GM04504 (cell line): ENCODE measurements around the gene SMARCAL1.

Experiments used
- DNase-seq: peaks from one replicate; pipeline ENCODE4 v3.0.0-alpha.2; 2012; ENCODE audit warnings: low read depth

The SMARCAL1 gene

DNA sequence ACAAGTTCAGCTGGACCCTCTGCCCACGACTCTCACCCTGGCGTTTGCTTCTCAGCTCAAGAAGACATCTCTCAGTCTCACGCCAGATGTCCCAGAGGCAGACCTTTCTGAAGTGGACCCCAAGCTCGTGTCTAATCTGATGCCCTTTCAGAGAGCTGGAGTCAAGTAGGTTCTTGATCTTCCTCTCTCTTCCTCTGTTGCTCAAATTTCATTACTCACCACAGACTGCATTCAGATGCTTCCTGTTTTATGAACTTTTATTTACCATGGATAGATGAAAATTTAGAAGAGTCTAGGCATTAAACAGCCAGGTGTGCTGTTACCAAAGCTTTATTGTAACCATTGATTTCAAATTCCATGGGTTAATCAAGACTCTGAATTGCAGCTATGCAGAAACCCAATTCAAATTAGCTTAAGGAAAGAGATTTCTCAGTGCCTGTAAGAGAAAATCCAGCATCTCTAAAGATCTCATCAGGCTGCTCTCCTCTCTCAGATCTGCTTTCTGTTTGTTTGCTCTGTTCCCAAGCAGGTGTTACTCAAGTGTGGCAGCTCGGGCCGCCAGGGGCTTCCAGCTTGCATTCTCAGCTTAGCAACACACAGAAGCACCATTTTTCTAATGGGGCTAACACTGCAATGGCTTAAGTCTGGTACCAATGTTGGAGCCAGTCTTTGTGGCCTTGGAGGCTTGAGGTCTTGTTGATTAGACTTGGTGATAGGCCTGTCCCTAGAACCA is 16.5 kb downstream of the SMARCAL1 start:
- no peak for DNase-seq

DNA sequence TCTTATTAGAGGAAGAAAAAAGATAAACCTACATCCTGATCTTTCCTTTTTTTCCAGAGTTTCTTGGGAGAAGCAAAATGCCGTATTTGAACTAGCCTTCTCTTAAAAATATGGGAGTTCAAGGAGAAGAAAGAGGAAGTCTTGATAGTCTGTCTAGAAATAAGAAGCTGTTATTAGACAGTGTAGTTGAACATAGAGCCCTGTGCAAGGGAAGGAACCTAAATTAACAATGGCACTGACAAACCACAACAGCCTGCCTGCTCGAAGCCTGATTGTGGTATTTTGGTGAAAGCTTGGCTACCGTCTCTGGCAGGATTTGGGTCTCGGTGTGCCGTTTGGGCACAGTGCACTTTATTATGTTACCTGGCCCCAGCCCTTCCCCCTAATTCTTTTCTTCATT is 17.1 kb downstream of the SMARCAL1 start:
- DNase-seq: no peak

DNA sequence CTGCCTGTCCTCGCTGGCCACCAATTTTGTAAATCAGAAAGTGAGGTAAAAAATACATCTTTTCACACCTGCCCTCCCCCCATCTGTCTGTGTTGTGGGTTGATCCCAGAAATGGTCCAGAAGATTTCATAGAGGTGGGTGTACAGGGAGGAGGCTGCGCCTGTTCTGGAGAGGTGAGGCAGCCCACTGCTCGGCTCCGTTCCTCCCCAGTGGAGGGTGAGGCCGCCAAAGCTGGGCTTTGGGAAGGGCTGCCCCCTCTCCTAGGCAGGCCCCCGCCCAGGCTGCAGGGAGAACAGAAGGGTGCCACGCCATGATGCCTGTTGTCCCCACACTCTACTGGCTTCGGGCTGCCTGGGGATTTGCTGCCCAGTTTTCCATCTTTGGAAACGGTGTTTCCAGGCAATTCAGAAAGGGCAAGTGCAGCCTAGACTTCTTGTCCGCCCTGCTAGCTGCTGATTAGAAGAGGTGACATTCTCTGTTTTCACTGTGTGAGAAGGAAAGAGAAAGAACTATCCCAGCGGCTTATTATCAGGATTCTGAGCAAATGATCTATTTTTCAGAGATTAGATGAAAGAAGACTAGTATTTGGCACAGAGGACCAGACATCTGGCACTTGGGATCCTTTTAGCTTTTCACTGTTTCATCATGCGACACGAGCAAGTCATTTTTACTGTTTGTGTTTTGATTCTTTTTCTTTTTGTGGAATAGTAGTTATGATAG is 18.7 kb downstream of the SMARCAL1 start:
- no peak for DNase-seq

DNA sequence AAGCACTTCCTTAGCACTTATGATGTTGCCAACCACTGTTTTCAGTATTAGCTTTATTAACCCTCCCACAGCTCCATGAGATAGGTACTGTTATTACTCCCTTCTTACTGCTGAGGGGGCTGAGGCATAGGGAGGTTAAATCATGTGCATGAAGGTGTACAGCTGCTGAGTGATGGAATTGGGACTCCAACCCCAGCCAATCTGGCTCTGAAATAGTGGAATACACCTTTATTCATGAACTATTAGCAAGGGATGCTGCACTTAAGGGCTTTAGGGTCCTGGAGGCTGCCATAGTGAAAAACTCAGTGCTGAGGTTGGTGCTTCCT is 19.2 kb downstream of the SMARCAL1 start:
- no peak for DNase-seq

DNA sequence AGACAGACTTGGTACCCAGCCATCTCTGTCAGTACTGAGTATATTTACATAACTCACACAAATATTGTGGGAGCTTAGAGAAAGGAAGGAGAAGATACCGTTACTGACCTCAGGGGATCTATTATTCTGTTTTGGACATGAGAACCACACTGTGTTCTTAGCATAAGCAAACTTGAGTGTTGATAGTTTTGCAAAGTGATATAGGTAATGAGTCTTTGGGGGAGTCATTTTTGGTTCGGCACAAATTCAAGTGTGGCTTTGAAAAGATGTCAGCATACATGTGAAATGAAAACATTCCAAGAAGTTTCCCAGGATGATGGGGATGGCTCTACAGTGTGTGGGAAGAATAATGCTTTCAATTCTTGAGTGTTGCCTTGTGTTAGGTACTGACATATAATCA is 24.1 kb downstream of the SMARCAL1 start:
- DNase-seq: no peak

DNA sequence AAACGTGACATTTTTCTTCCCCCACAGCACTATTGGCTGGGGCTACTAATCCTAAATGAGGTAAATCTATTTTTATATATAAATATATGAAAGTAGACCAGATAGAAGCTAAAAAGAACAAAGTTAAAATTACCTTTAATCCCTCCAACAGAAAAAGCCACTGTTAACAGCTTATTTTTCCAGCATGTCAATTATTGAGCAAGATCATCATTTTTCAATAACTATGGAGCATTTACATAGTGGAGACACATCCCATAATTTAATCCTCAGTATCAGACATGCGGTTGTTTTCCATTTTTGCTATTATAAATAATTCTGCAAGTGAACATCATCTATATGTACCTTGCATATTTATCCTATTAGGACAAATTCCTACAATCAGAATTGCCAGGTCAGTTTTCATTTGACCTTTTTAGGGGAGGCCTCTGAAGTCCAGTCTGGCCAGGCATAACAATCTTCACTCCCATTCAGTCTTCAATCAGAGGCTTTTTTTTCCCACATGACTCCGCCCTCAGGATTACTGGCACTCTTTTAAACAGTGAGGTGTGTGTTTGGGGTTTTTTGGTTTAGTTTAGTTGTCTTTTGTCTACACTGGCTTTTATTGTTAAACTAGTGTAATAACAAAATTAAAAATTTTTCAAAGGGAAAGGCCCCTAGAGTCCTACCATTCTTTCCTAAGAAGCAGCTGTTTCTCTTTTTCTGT is 29.2 kb downstream of the SMARCAL1 start:
- DNase-seq: no peak

DNA sequence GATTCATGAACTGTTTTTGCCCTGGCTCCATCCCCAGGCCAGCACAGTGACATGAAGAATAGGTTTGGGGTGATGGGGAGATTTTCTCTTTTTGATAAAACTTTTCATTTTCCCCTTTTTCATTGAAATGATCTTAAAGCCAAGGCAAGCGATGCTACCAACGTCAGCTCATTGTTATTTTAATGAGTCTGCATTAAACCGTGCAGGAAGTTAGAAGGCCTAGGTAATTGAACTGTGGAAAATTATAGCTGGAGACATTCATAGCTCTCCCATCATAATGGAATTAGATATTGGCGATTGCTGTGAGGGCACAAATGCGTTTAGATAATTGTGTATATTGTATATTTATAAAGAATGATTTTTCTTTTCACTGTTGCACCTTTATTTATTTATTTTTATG is 33.2 kb downstream of the SMARCAL1 start:
- DNase-seq: no peak

DNA sequence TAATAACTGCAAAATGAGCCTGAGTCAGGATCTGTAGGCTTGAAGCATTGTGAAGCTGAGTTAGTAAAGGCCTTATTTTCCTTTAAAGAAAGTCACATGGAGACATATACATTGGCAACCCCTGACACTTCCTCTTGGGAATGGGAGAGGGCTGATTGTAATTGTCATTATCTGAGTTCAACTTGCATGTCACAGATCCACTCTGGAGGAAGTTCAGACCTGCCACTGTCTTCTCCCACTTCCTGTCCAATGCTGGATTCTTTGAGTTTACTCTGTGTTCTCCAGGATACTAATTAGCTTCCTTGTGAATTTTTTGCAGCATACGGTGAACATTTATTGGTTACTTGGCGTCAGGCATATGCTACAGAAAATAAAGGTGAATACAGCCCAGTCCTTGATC is 34.1 kb downstream of the SMARCAL1 start:
- DNase-seq: no peak

DNA sequence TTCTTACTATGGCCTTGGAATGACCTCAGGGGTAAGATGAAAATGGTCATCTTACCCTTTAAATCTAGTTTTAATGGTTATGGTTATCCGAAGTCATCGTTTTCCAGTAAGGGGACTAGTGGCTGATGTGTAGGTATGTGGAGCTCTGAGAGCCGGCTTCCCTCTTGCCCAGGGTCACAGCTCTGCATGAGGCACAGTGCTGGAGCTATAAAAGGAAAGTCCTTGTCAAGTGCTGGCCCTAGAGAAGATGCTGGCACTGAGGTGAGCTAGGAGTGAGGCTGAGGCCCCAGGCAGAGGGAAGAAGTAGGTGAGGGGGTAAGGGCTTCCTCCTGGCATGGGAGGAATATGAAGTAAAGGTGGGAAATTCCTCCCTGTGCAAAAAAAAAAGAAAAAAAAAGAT is 35.0 kb downstream of the SMARCAL1 start:
- no peak for DNase-seq

DNA sequence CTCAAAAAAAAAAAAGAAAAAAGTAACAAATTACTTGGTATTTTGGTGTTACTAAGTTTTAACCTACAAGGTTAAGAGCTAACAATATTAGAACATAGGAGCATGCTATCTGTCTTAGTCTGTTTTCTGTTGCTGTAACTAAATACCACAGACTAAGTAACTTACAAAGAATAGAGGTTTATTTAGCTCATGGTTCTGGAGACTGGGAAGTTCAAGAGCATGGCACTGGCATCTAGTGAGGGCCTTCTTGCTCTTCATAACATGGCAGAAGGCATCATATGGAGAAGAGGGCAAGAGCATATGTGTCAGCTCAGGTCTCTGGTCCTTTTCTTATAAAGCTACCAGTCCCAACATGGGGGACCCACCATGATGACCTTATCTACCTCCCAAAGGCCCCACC is 36.5 kb downstream of the SMARCAL1 start:
- DNase-seq: no peak

DNA sequence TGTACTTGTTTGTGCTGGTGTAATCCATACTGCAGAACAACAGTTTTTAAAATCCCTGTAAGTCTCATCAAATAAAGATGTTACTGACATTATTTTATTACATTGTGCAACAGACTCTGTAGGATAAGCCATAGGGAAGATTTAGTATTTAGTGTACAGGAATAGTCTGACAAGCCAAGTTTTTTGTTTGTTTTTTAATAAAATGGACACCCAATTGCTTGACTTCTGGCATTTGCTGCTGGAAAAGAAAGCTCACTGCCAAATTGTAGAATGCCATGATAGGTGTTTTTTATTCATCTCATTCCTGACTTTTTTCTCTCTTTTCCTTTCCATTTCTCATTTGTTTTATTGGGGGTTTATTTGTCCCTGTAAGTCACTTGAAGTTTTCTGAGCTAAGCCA is 38.1 kb downstream of the SMARCAL1 start:
- DNase-seq: no peak

DNA sequence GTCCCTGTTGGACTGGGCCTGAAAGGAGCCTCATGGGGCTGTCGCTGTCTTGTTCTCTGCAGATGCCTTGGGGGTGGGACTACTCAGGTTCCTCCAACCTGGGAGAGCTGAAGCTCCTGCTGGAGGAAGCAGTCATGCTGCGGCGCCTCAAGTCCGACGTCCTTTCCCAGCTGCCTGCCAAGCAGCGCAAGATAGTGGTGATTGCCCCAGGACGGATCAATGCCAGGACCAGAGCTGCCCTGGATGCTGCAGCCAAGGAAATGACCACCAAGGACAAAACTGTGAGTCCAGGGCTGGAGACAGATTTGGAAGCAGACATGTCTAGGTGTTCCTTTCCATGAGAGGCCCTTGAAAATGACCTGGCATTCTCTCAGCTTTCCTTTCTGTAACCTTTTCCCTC is 38.5 kb downstream of the SMARCAL1 start:
- no peak for DNase-seq

DNA sequence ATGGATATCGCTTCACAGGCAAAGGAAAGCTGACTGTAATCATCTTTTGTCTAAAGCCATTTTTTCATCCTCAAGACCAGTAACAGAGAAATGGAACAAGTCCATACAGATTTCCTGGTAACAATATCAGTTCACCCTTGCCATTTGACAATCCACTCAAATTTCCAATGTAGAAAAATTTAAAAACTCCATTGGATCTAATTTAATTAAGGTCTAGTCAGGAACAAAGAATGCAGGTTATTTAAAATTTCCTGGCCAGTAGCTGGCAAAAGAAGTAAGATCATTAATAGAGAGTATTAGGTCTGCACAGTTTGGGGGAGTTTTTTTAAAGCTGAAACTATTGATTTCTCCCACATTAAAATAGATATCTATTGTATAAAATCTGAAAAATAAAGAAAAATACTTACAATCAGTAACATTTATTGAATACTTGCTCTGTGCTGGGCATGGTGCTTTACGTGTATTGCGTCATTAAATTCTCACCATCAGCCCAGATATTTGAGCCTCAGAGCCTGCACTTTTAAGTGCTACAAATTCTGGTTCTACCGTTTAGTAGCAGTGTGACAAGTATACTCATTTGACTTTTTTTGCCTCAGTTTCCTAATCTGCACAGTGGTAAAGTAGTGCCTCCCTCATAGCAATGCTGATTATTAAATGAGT is 41.8 kb downstream of the SMARCAL1 start:
- no peak for DNase-seq

DNA sequence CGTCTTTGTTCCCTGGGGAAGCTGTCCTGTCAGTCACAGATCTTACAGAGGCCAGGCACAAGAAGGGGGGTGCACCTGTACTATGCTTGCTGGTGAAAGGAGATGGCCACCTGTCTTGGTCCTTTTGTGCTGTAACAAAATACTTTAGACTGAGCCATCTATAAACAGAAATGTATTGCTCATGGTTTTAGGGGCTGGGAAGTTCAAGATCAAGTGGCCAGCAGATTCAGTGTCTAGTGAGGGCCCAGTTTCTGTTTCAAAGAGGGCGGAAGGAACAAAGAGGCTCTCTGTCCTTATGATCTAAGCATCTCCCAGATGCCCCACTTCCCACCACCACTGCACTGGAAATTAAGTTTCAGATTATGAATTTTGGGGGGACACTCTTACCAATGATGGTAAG is 50.9 kb downstream of the SMARCAL1 start:
- DNase-seq: no peak

DNA sequence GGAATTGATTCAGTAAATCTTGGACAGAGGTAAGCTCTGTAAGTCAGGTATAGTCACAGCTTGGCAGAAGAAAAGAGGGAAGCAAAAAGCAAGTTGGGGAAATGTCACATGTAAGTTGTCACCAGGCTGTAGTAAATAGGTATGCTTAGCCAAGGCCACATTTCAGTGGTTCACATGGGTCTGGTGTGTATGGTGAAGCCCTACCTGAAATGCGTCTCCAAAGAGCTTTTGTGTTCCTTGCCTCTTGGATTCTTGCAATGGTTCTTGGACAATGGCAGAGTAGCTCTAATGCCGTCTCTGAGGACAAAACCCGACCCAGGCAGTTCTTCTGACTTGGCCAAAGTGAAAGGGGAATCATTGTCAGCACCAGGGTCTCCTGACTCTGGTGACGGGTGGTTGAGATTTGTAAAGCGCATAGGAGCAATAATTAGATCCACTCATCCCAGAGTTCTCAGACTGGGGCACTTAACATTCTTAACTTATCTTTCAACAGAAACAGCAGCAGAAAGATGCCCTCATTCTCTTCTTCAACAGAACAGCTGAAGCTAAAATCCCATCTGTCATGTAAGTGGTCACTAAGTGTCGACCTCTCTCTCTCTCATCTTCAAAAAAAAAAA is 51.9 kb downstream of the SMARCAL1 start:
- no peak for DNase-seq

DNA sequence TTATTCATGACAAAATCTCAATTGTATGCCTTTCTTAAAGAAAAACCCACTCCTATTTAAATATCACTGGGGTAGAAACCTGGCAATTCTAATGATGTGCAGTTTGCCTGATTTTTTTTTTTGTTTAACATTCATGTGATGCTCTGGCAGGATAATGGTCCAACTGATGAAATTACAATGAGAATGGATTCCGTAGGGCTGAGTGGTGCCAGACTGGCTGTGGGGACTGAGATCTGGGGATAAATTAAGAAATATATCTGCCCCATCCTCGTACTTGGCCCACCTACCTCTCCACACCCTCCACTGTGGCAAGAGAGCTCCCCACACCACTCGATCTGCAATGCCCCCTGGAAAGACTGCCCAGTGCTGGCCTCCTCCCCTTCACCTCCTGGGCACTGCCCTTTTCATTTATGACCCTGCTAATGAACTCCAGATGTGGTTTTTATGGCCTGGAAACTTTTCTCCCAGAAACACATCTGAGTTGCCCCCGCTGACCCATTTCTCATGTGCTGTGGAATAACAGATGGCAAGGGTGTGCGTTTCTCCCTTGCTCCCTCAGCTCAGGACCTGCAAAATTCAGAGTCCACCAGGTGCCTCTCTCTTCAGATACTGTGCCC is 53.4 kb downstream of the SMARCAL1 start:
- peak; percentile 42 for DNase-seq

DNA sequence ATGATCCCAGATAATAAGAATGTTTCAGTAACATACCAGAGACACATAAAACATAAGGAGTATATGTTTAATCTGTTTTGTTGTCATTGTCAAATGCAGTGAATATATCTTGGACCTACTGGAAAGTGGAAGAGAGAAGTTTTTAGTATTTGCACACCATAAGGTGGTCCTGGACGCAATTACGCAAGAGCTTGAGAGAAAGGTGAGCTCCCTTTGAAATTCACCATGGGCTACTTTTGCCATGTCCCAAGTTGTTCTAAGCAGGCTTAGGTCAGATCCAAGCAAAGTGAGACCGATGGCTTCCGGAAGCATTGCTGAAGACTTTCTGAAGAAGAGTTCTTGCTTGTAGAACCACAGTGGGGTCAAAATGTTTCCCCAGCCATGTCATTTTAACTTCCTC is 55.6 kb downstream of the SMARCAL1 start:
- no peak for DNase-seq

DNA sequence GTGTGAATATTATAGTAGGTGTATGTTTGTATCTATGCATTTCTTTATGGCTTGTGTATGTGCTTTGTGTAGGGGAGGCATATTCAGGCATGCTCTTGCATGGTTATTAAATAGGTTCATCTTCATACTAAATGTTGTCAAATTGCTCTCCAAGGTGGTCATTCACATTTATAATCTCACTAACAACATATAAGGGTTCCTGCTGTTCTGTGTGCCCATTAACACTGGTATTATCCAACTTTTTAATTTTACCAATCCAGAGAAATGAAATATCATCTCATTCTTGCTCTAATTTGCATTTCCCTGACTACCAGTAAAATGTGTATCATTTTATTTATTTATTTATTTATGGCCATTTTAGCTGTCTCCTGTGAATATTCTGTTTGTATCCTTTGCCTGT is 57.4 kb downstream of the SMARCAL1 start:
- DNase-seq: no peak

DNA sequence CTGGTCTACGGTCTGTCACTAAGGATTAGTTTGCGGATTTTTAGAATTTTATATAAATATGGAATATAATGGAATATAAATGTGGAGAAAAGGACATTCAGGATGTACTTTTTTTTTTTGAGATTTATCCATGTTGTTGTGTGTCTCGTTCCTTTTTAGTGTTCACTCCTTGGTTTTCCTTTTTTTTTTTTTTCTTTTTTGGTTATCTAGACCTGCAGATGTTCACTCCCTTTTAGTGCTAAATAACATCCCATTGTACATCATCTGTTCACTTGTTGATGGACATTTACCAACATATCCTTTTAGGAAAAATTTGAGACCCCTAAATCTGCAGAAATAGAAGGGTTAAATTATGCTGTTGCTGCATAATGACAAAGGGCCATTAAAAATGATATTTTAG is 60.9 kb downstream of the SMARCAL1 start:
- no peak for DNase-seq

DNA sequence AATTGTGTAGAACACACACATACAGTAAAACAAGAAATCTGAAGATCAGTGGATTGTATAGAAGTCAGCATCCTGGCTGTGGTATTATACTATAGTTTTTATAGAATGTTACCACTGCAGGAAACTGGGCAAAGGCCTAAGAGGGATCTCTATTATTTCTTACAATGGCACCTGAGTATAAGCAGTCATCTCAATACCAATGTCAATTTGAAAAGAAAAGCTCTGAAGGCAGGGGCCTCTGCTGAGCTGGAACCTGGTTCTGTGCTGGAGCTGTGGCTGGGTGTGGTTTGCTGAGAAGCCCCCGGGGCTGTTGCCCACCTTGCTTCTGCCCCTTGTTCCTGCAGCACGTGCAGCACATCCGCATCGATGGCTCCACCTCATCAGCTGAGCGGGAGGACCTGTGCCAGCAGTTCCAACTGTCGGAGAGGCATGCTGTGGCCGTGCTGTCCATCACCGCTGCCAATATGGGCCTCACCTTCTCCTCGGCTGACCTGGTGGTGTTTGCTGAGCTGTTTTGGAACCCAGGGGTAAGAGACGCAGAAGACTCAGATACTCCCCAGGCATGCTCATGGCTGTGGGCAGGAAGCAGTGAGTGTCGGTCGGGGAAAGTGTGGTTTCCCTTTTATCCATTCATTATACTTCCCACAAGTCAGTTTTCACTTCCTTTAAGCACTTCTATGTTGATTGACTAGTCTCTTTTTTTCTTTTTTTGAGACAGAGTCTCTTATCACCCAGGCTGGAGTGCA is 62.8 kb downstream of the SMARCAL1 start:
- DNase-seq: no peak

DNA sequence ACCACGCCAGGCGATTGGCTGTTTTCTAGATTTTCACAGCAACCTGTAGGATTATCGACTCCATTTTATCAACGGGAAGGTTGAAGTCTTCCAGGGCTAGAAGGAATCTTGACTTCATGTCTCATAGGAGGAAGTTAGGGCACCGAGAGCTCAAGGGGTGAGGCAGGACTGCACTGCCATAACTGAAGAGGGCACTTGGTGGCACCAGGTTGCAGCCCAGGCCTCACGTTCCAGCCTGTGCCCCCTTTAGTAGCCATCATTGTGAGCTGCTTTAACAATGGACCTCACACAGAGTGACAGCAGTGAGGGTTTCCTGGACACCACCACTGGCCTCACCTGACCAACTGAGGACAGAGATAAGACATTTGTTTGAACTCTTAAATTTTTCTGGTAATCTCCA is 63.5 kb downstream of the SMARCAL1 start:
- DNase-seq: no peak
